ENCODE data around the gene PRPS1.
"Not testable (repeated sequence)": the region's sequence is repeated elsewhere in the genome, so short reads cannot be mapped to it uniquely, and the experiment has no call there.

The PRPS1 gene

GRCh38 chrX:107627838-107628661, at the start of gene PRPS1:
TSS of gene PRPS1 (plus strand) at chrX:107628510. CDS start at chrX:107628629, 119 bp downstream.
- DNase-seq (ENCODE audit: low spot score) = peak; percentile 96

GRCh38 chrX:107579956-107580355, 48.4 kb upstream of the PRPS1 start:
- no peak for DNase-seq (ENCODE audit: low spot score)

GRCh38 chrX:107581923-107582322, 46.4 kb upstream of the PRPS1 start:
- no peak for DNase-seq (ENCODE audit: low spot score)

- DNase-seq (ENCODE audit: low spot score) = no peak
Measured at GRCh38 chrX:107589243-107589642, 39.1 kb upstream of the PRPS1 start.

DNA sequence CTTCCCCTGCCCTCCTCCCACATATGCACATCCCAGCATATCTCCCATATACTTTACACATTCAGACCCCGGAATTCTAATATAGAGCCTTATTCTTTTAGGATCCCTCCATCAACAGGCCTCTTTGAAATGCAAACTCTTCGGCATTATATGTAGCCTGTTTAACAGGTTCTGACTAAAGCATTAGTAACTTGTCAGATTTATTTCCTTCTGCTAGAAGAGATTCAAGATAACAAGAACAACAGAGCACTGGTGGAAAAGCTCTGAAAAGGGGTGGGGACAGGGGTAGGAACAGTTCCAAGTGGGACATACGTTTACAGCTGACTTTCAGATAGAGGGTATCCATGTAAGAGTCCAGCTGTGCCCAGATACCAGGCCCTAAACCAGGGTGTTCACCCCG, 31.7 kb upstream of the PRPS1 start:
- no peak for DNase-seq (ENCODE audit: low spot score)

- no peak for DNase-seq (ENCODE audit: low spot score)
Measured at GRCh38 chrX:107597264-107597663, 31.0 kb upstream of the PRPS1 start.

- DNase-seq (ENCODE audit: low spot score) = no peak
Measured at GRCh38 chrX:107597791-107598190, 30.5 kb upstream of the PRPS1 start.

DNA sequence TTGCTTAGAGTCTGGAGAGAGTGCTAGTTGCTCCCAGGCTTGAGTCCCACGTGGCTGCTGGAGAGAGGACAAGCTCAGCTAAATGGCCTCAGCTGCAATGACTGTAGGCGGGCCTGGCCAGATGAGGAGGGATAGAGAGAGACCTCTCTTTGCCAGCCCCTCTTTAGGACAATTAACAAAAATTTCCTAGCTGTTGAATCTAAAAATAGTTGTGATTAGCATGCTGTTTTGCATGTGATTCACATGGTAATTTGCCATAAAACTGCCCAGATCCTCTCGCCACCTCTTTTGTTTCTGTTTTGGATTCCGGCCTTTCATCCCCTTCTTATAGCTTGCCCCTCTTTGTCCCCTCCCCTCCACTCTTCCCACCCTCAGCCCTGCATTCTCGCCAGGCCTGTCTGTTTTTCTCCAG, 28.9 kb upstream of the PRPS1 start:
- DNase-seq (ENCODE audit: low spot score) = no peak

DNA sequence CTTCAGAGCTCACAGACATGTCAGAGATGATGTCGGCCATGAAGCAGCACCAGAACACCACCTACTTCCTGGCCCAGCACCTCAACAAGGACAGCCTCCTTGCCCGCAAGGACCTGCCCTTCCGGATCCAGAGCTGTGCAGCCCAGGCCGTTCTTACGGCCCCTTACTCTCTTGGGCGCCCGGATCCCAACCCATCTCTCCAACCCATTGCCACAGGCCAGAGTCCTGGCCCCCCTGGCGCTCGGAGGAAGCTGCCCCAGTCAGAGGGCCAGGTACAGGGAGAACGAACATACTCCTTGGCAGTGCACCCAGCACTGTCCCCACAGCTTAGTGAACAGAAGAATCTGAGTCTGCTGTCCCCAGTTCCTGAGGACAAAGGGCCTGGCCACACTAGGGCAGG, 27.9 kb upstream of the PRPS1 start:
- DNase-seq (ENCODE audit: low spot score) = no peak

DNA sequence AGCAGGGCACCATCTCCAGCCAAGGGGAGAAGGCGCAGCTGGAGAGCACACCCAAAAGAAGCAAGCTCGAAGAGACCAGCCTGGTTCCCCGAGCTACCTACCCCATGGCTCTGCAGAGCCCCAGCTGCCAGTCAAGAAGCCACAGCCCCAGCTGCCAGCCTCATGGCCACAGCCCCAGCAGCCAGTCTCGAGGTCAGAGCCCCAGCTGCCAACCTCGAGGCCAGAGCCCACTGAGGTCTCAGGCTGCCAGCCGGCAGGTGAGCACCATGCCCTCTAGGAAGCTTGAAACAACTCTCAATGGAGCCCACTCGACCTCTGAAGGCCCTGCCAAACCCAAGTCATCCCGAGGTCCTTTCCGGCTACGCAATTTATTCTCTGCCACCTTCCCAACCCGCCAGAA, 27.0 kb upstream of the PRPS1 start:
- DNase-seq (ENCODE audit: low spot score) = no peak

GRCh38 chrX:107601759-107602158, 26.6 kb upstream of the PRPS1 start:
- DNase-seq (ENCODE audit: low spot score) = no peak

DNA sequence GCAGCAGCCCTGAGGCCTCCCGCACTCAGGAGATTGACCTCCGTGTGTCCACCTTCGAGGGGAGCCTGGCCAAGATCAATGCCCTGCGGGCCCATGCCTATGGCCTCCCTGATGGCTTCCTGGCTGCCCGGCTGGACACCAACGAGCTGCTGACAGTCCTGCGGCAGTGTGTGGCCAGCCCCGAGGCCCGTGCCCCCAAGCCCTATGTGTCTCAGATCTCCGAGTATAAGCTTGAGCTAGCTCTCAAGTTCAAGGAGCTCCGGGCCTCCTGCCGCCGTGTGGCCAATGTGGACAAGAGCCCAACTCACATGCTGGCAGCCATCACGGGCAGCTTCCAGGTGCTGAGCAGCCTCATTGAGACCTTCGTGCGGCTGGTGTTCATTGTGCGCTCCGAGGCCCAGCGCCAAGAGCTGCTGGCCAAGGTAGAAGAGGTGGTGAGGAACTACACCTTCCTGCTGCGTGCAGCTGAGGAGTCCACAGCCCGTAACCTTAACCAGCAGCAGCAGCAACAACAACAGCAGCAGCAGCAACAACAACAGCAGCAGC, 25.5 kb upstream of the PRPS1 start:
- no peak for DNase-seq (ENCODE audit: low spot score)

- no peak for DNase-seq (ENCODE audit: low spot score)
Measured at GRCh38 chrX:107603429-107604159, 24.7 kb upstream of the PRPS1 start.

DNA sequence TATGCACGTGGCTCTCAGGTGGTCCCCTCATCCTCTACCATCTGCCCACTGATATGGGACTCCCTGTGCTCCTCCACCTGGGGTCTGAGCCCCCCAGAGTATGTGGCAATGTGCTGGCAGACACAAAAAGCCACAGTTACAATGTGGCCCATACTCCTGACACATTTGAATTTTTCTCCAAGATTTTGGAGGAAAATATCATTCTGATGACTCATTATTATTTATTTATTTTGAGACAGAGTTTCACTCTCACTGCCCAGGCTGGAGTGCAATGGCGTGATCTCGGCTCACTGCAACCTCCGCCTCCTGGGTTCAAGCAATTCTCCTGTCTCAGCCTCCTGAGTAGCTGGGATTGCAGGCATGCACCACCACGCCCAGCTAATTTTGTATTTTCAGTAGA, 19.2 kb upstream of the PRPS1 start:
- DNase-seq (ENCODE audit: low spot score) = not testable (repeated sequence)

- DNase-seq (ENCODE audit: low spot score) = no peak
Measured at GRCh38 chrX:107610667-107611066, 17.6 kb upstream of the PRPS1 start.

DNA sequence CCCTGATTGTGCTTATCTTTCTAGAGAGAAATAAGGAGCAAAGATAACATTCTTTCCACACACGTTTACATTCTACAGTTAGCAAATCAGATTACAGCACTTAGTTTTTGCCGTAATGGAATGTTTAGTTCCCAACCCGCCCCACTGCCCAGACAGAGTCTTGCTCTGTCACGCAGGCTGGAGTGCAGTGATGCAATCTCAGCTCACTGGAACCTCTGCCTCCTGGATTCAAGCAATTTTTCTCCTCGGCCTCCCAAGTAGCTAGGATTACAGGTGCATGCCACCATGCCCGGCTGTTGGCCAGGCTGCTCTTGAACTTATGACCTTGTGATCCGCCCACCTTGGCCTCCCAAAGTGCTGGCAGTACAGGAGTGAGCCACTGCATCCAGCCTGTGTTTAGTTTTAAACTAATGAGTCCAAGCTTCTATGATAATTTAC, 8.4 kb upstream of the PRPS1 start:
- DNase-seq (ENCODE audit: low spot score) = no peak

GRCh38 chrX:107624893-107625292, 3.4 kb upstream of the PRPS1 start:
- no peak for DNase-seq (ENCODE audit: low spot score)

DNA sequence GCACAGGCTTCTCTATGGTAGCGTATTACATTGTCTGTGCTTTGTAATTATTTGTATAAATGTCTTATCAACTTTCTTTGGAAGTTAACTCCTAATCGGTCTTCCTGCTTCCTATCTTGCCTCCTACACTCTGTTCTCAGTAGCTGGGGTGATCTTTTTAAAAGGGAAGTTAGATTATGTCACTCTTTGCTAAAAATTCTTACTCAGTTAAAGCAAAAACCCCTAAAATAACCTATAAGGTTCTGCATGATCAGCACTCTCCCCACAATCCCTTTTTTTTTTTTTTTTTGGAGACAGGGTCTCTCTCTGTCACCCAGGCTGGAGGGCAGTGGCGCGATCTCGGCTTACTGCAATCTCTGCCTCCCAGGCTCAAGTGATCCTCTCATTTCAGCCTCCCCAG, 2.6 kb upstream of the PRPS1 start:
- no peak for DNase-seq (ENCODE audit: low spot score)

DNA sequence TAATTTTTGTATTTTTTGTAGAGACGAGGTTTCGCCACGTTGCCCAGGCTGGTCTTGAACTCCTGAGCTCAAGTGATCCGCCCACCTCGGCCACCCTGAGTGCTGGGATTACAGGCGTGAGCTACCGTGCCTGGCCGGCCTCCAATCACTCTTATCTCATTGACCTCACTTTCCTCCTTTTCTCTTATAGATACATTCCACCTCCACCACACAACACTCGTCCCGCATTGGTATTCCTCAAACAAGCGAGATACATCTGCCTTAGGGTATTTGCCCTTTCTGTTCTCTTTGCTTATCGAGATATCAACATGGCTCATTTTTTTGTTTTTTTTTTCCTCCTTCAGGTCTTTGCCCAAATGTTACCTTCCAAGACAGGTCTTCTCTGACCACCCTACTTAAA, 1.8 kb upstream of the PRPS1 start:
- no peak for DNase-seq (ENCODE audit: low spot score)

DNA sequence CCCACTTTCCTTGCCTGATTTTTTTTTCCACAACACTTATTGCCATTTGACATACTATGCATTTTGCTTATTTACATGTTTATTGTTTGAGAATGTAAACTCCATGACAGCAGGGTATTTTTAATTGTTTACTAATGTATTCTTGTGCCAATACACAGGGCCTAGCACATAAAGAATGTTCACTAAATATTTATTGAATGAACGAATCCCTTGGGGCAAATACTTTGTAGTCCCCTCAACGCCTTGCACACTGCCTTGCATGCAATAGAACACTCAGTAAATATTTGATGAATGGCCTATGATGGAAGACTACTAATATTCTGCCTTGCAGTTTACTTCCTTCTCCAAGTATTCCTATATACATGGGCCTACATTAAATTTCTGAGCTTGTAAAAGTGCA, 1.4 kb upstream of the PRPS1 start:
- no peak for DNase-seq (ENCODE audit: low spot score)

- peak; percentile 50 for DNase-seq (ENCODE audit: low spot score)
Measured at GRCh38 chrX:107628662-107629539, 591 bp downstream of the PRPS1 start.

GRCh38 chrX:107629540-107629909, 1.2 kb downstream of the PRPS1 start:
- peak; percentile 21 for DNase-seq (ENCODE audit: low spot score)

Measured in SW480 (cell line).